HG03378 (cell line): Measurements from ENCODE around the gene PLET1.
"Not testable (repeated sequence)": the region's sequence is repeated elsewhere in the genome, so short reads cannot be mapped to it uniquely, and the experiment has no call there.

Source experiments
- ATAC-seq: cut with Tn5 transposase; IDR thresholded peaks from one replicate; pipeline ENCODE4 v1.9.1; 2021; ENCODE audit warnings: mild to moderate bottlenecking, moderate library complexity; ENCODE audit not compliant: unreplicated experiment

PLET1 gene

GRCh38 chr11:112215621-112216020 is 45.0 kb downstream of the PLET1 start:
- ATAC-seq, result no peak

DNA sequence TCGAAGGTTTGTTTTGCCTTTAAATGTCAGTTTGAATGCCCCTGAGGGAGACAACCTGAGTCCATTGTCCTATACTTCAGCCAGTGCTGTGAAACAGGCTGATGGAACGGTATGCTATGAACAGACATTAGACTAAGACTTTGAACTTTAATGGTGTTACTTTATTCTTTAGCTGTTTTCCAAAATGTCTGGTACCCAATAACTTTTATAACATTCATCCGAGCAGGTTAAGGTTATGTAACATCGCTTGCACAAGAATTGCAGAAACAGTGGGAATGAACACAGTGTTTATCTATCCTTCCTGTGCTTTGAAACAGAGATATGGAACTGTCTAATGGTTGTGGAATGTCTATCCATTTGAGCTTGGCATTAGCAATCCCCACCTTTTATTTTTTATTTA is 46.9 kb downstream of the PLET1 start:
- ATAC-seq, result no peak

- ATAC-seq, result no peak
Observed at GRCh38 chr11:112212710-112213109, 48.0 kb downstream of the PLET1 start.

- ATAC-seq, result no peak
Observed at GRCh38 chr11:112212290-112212689, 48.4 kb downstream of the PLET1 start.

- ATAC-seq, result no peak
Observed at GRCh38 chr11:112211536-112211935, 49.1 kb downstream of the PLET1 start.

DNA sequence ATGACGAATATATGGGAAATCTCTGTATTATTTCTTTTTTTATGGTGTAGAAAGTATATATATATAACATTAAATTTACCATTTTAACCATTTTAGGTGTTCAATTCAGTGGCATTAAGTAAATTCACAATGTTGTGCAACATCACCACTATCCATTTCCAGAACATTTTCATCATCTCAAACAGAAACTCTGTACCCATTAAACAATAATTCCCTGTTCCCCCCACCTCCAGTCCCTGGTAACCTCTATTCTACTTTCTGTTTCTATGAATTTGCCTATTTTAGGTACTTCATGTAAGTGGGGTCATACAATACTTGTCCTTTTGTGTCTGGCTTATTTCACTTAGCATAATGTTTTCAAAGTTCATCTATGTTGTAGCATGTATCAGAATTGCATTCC is 49.8 kb downstream of the PLET1 start:
- no peak for ATAC-seq

DNA sequence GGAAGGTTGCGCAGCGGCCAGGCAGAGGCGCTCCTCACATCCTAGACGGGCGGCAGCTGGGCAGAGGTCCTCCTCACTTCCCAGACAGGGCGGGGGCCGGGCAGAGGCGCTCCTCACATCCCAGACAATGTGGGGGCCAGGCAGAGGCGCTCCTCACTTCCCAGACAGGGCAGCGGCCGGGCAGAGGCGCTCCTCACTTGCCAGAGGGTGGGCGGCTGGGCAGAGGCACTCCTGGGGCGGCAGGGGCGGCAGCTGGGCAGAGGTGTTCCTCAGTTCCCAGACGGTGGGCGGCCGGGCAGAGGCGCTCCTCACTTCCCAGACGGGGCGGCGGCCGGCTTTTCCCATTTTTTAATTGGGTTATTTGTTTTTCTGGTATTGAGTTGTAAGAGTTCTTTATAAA is 54.6 kb downstream of the PLET1 start:
- ATAC-seq, result no peak

DNA sequence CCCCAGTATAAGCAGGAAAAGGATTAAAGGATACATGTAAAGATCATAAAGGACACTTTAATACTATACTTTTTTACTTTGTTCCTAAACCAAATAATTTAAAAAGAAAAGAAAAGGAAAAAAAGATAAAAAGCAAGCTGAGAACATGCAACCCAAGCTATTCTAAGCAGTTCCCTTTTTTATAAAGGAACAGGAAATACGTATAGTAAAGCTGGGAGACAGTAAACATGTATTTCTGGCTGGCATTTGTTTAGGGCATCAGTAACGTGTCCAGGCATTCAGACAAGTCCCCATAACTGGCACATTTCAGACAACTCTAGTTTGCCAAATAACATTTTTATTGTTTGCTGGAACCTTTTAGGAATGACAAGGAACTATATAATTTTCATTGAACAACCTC is 60.4 kb downstream of the PLET1 start:
- ATAC-seq, result no peak

DNA sequence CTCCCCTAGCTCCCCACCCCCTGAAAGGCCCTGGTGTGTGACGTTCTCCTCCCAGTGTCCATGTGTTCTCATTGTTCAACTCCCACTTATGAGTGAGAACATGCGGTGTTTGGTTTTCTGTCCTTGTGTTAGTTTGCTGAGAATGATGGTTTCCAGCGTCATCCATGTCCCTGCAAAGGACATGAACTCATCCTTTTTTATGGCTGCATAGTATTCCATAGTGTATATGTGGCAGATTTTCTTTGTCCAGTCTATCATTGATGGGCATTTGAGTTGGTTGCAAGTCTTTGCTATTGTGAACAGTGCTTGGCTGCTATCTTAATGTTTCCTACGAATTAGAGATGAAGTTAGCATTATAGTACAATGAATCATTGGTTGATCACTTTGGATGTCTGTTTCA is 61.6 kb downstream of the PLET1 start:
- ATAC-seq, result not testable (repeated sequence)
